Activated T-helper 17 cell treated with anti-CD3 and anti-CD28 coated beads, Interleukin-2, amount 50 U/mL, for 72 hours (primary cell): ENCODE measurements around the gene FAAH2. TPM values are rescaled to one million over a fixed set of nuclear protein-coding genes. Genes with fewer than 3 reads are reported as not detected.

Experiments used
- ATAC-seq: fragments of 150-1000 bp; cut with Tn5 transposase; replicated peaks from 2 replicates; pipeline ENCODE4 v1.10.0; 2021; ENCODE audit warnings: mild to moderate bottlenecking, moderate library complexity
- H3K27ac Mint-ChIP-seq: one replicate; pipeline ENCODE4 v1.8.0; 2022; ENCODE audit warnings: mixed read lengths
- H3K27me3 Mint-ChIP-seq: one replicate; pipeline ENCODE4 v1.8.0; 2022; ENCODE audit warnings: mixed read lengths
- H3K36me3 Mint-ChIP-seq: one replicate; pipeline ENCODE4 v1.8.0; 2022; ENCODE audit warnings: low read depth, mild to moderate bottlenecking, mixed read lengths
- H3K4me1 Mint-ChIP-seq: one replicate; pipeline ENCODE4 v1.8.0; 2022; ENCODE audit warnings: mixed read lengths
- H3K4me3 Mint-ChIP-seq: one replicate; pipeline ENCODE4 v1.8.0; 2022; ENCODE audit warnings: mild to moderate bottlenecking, mixed read lengths
- H3K9me3 Mint-ChIP-seq: one replicate; pipeline ENCODE4 v1.8.0; 2022; ENCODE audit warnings: mixed read lengths
- total RNA-seq, 2 donors: library from RNA; stranded (reverse); gene quantifications; one replicate each; pipeline ENCODE4 v1.2.3, GENCODE V29; 2022

Gene FAAH2
- total RNA-seq, 2 donors from 2014 or later: 3.9 to 13.2 TPM

DNA sequence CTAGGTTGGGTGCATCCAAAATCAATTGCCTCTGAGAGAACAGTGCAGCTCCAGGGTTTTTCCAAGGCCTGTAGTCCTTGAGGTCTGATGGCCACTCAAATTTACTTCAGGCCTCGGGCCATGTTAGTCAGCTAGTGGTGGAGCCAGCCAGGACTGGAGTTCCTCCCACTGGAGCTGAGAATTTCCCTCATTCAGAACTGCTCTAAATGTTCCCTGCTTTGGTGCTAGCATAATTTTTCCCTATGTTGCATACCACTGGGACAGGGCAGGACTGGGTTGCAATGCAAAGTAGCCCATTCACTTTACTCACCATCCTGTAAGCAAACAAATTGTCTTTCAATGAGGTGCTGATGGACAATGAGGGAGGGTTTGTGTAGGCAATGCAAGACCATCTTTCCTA lies 159.3 kb downstream of the FAAH2 start:
- H3K27ac Mint-ChIP-seq: no peak overlapping the region
- H3K4me3 Mint-ChIP-seq: no peak overlapping the region
- peaks cover 36% of the 10 kb centered on the region for H3K36me3 Mint-ChIP-seq
- no peaks in the 10 kb centered on the region for H3K4me1 Mint-ChIP-seq
- H3K9me3 Mint-ChIP-seq: no peaks in the 10 kb centered on the region
- H3K27me3 Mint-ChIP-seq: no peaks in the 10 kb centered on the region
- no peak for ATAC-seq

DNA sequence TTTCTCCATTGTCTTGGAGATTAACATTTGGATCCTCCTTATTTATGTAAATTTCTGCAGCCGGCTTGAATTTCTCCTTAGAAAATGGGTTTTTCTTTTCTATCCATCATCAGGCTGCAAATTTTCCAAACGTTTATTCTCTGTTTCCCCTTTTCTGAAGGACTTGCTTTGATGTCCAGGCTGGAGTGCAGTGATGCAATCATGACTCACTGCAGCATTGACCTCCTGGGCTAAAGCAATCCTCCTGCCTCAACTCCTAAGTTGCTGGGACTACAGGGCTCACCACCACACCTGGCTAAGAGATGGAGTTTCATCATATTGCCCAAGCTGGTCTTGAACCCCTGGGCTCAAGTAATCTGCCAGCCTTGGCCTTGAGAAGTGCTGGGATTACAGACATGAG lies 161.3 kb downstream of the FAAH2 start:
- no peaks in the 10 kb centered on the region for H3K9me3 Mint-ChIP-seq
- no peak overlapping the region for H3K27ac Mint-ChIP-seq
- ATAC-seq: no peak
- H3K36me3 Mint-ChIP-seq: peaks cover 43% of the 10 kb centered on the region
- no peaks in the 10 kb centered on the region for H3K27me3 Mint-ChIP-seq
- H3K4me1 Mint-ChIP-seq: no peaks in the 10 kb centered on the region
- no peak overlapping the region for H3K4me3 Mint-ChIP-seq

DNA sequence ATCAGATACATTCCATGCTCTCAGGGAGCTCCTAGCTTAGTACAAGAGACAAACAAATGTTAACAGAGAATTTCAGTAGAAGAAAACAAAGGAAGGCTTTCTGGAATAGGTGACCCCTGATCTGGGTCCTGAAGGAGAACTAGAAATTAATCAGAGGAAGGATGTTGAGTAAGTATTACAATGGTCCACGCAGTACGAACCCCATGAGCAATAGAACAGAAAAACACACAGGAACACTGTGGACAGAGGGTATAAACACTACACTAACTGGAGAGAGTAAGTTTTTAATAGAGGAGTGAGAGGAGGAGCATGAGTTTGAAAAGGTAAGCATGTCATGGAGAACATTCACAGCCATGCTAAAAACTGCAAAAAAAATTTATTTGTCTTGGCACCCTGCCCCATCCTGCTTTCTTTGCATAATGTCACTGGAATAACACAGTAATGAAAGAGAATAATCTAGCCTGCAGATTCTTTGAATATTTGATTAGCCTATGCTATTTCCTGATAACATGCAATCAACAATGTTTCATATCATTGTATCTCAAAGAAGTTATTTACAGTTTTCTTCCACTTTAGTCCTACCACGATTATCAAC lies 165.0 kb downstream of the FAAH2 start:
- H3K9me3 Mint-ChIP-seq: no peaks in the 10 kb centered on the region
- peaks cover 36% of the 10 kb centered on the region for H3K36me3 Mint-ChIP-seq
- no peak for ATAC-seq
- H3K4me1 Mint-ChIP-seq: no peaks in the 10 kb centered on the region
- H3K27me3 Mint-ChIP-seq: no peaks in the 10 kb centered on the region
- H3K4me3 Mint-ChIP-seq: no peak overlapping the region
- no peak overlapping the region for H3K27ac Mint-ChIP-seq

DNA sequence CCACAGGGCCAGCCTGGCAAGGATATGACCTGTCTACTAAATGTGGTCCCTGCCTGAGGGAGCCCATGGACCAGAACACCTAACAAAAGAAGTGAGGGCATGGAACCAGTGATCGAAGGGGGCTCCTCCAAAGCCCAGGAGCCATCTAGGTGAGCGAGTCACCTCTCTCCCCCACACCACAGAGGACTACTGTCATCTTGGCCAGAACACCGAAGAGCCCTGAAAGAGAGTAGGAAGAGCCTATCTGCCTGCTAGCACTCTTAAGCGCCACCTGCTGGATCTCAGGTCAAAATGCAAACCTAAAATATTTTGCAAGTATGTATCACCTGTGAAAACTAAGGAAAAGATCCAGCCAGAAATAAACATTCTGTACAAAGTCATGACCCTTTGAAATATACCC lies 167.4 kb downstream of the FAAH2 start:
- Mint-ChIP-seq H3K9me3 (no peaks in the 10 kb centered on the region), H3K27me3 (no peaks in the 10 kb centered on the region), H3K36me3 (peaks cover 23% of the 10 kb centered on the region), H3K27ac (no peak overlapping the region), H3K4me3 (no peak overlapping the region), H3K4me1 (no peaks in the 10 kb centered on the region)
- peak; percentile 66 for ATAC-seq

DNA sequence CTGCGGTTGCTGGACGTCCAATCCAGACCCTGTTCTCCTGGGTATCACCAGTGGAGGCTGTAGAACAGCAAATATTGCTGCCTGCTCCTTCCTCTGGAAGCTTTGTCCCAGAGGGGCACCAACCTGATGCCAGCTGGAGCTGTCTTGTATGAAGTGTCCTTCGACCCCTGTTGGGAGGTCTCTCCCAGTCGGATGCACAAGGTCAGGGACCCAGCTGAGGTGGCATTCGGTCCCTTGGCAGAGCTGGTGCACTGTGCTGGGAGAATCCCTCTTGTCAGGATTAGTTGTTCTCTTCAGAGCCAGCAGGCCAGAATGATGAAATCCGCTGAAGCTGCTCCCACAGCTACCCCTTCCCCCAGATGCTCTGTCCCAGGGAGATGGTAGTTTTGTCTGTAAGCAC lies 195.0 kb downstream of the FAAH2 start:
- H3K36me3 Mint-ChIP-seq: peaks cover 11% of the 10 kb centered on the region
- H3K27ac Mint-ChIP-seq: no peak overlapping the region
- H3K4me3 Mint-ChIP-seq: no peak overlapping the region
- H3K9me3 Mint-ChIP-seq: no peaks in the 10 kb centered on the region
- ATAC-seq: no peak
- H3K27me3 Mint-ChIP-seq: no peaks in the 10 kb centered on the region
- H3K4me1 Mint-ChIP-seq: no peaks in the 10 kb centered on the region

DNA sequence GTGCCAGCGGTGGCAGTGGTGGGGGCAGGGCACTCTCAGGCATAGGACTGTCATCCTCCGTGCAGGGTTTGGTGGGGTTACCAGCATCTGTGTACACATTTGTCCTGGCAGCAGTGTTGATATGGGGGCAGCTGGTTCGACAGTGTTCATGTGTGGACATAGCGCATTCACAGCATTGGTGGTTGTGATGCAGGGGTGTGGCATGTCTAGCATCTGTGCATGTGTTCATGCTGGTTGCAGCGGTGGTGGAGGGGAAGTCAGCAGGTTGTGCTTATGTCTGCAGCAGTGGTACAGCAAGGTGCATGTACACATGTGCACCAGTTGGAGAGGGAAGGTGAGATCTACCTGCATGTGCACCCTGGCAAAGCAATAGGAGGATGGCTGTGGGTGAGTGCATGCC lies 230.0 kb downstream of the FAAH2 start:
- ATAC-seq: no peak
- Mint-ChIP-seq H3K36me3 (no peaks in the 10 kb centered on the region), H3K27me3 (no peaks in the 10 kb centered on the region), H3K9me3 (no peaks in the 10 kb centered on the region), H3K27ac (no peak overlapping the region), H3K4me3 (no peak overlapping the region), H3K4me1 (no peaks in the 10 kb centered on the region)

DNA sequence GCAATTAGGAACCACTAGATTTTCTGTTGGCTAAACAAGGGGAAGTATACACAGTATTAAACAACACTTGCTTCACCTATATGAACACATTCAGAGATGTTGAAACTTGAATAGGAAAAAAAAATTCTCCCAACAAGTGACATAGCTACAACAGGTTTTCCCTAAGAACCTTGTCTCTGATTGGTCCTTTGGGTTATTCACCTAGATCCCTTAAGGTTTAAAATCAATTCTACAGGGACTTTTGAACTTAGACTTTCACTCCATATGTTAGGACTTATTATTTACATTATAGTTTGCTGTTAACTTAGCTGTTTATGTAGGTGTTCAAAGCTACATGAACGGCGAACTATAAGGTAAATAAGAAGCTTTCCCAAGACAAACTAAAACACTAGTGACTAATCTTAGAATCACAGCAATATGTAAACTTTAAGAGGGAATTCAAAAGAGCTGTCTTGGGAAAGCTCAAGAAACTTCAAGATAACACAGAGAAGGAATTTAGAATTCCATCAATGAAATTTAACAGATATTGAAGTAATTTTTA lies 233.1 kb downstream of the FAAH2 start:
- H3K9me3 Mint-ChIP-seq: no peaks in the 10 kb centered on the region
- ATAC-seq: no peak
- no peak overlapping the region for H3K27ac Mint-ChIP-seq
- H3K36me3 Mint-ChIP-seq: no peaks in the 10 kb centered on the region
- no peak overlapping the region for H3K4me3 Mint-ChIP-seq
- H3K4me1 Mint-ChIP-seq: no peaks in the 10 kb centered on the region
- no peaks in the 10 kb centered on the region for H3K27me3 Mint-ChIP-seq

DNA sequence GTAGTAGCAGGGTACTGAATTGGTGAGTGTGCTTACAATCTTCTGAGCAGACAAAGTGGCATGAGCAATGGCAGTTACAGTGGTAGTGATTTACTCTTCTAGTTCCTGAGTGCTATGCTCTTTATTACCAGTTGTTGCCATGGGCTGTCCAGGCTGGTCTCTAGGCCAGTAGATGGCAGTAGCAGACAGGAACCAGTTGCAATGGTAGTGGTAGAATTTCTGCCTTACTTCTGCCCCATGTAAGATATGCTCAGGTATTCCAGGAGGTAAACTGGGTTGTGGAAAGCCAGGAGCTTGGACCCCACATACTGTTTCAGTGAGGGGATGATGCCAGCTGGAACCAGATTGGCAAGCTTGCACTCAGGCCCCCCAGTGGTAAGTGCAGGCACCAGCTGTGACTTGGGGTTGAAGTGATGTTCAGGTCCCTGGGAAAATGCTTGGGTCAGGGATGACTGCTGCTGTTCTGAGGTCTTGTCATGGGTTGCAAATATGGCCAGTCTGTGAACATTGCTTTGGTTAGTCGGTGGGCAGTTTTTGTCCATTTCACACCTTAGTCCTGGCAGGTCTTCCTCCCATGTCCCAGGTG lies 242.3 kb downstream of the FAAH2 start:
- Mint-ChIP-seq H3K27me3 (no peaks in the 10 kb centered on the region), H3K4me3 (no peak overlapping the region), H3K36me3 (no peaks in the 10 kb centered on the region), H3K4me1 (no peaks in the 10 kb centered on the region), H3K9me3 (no peaks in the 10 kb centered on the region), H3K27ac (no peak overlapping the region)
- ATAC-seq: peak; percentile 54

Other genes with a start within 250 kb of the FAAH2 start
- gene SPIN2B, start 165.2 kb upstream of the FAAH2 start, total RNA-seq: 1 to 10 TPM; 5.3 to 7.2 TPM
- 1 to 10 TPM in 1 of 2 donors, under 1 TPM in 1; 0.76 to 1.5 TPM for gene SPIN2A, start 149.3 kb upstream of the FAAH2 start, total RNA-seq